Large intestine (tissue), 3 donors: ENCODE data around the gene FCHSD2. TPM values are rescaled to one million over a fixed set of nuclear protein-coding genes. Genes with fewer than 3 reads are reported as not detected.
"Not testable (repeated sequence)": the region's sequence is repeated elsewhere in the genome, so short reads cannot be mapped to it uniquely, and the experiment has no call there.

Experiments
- DNase-seq, 2 donors: peaks; one replicate each; pipeline versions ENCODE4 v3.0.0 to v3.0.0-alpha.2; 2013
- H3K27ac ChIP-seq: one replicate; pipeline ENCODE4 v1.5.1; 2013; ENCODE audit warnings: low read length
- H3K27me3 ChIP-seq: 2 replicates; pipeline ENCODE4 v1.6.1; 2013; ENCODE audit warnings: low read length; ENCODE audit not compliant: control insufficient read depth, insufficient read depth
- H3K36me3 ChIP-seq: 2 replicates; pipeline ENCODE4 v1.6.1; 2013; ENCODE audit warnings: low read length; ENCODE audit not compliant: control insufficient read depth, insufficient read depth
- H3K4me1 ChIP-seq: one replicate; pipeline ENCODE4 v1.6.1; 2013; ENCODE audit warnings: low read length; ENCODE audit not compliant: control insufficient read depth, insufficient read depth
- H3K4me3 ChIP-seq: one replicate; pipeline ENCODE4 v1.5.1; 2013; ENCODE audit warnings: low read length
- H3K9me3 ChIP-seq: one replicate; pipeline ENCODE4 v1.6.1; 2013; ENCODE audit warnings: mild to moderate bottlenecking, low read depth, low read length, moderate library complexity; ENCODE audit not compliant: control insufficient read depth
- WGBS: methylation state at CpG from one replicate; pipeline ENCODE4 v1.1.5; 2013; ENCODE audit warnings: low lambda C conversion rate; ENCODE audit not compliant: insufficient coverage; 5-methylcytosine and 5-hydroxymethylcytosine counted together
- polyA plus RNA-seq: library from polyadenylated mRNA; unstranded; fragments of 120-200 nt; gene quantifications from one replicate; pipeline ENCODE4 v1.2.1, GENCODE V29; 2013

Gene FCHSD2
- polyA plus RNA-seq, 1 donor, result 23.4 TPM

DNA sequence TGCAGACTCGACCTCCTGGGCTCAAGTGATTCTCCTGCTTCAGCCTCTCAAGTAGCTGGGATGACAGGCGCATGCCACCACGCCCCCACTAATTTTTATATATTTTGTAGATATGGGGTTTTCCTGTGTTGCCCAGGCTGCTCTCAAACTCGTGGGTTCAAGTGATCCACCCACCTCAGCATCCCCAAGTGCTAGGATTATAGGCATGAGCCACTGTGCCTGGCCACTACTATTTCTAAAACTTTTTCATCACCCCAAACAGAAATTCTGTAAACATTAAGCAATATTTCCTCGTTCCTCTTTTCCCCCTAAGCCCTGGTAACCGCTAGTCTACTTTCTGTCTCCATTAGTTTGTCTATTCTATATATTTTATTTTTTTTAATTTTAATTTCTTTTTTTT lies 336.9 kb downstream of the FCHSD2 start:
- WGBS, result 81% methylated on average over 2 of the region's 6 CpGs
- no peak for DNase-seq
- Histone ChIP-seq H3K27ac (no peak overlapping the region), H3K36me3 (peaks cover 4% of the 10 kb centered on the region), H3K4me3 (no peak overlapping the region), H3K9me3 (no peaks in the 10 kb centered on the region), H3K27me3 (no peaks in the 10 kb centered on the region), H3K4me1 (no peaks in the 10 kb centered on the region)

DNA sequence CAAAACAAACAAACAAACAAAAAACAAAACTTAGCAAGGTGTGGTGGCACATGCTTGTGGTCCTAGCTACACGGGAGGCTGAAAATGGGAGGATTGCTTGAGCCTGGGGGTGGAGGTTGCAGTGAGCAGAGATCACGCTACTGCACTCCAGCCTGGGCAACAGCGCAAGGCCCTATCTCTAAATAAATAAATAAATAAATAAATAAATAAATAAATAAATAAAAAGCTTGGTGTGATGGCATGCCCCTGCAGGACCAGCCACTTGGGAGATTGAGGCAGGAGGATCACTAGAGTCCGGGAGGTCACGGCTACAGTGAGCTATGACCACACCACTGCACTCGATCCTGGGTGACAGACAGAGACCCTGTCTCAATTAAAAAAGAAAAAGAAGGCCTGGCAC lies 339.3 kb downstream of the FCHSD2 start:
- H3K27ac ChIP-seq, result no peak overlapping the region
- H3K9me3 ChIP-seq, result no peaks in the 10 kb centered on the region
- no peak for DNase-seq
- no peaks in the 10 kb centered on the region for H3K4me1 ChIP-seq
- no CpG with 5 or more reads among the region's 6 CpGs for WGBS
- H3K36me3 ChIP-seq, result no peaks in the 10 kb centered on the region
- no peaks in the 10 kb centered on the region for H3K27me3 ChIP-seq
- no peak overlapping the region for H3K4me3 ChIP-seq

DNA sequence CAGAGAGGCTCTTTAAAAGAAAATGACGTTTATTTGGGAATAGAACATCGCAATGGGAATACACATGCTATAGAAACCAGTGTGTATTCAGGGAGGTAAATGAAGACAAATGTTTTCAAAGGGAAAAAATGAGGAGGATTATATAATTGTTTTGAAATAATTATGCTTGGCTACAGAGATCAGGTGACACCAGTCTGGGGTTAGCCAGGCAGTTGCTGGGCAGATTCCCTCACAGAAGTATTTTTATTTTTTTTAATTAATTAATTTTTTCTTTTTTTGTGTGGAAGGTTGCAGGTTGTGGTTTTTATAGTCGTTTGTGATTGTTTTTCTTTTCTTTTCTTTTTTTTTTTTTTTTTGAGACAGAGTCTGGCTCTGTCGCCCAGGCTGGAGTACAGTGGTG lies 342.7 kb downstream of the FCHSD2 start:
- Histone ChIP-seq H3K27ac (no peak overlapping the region), H3K4me3 (no peak overlapping the region), H3K36me3 (no peaks in the 10 kb centered on the region), H3K9me3 (no peaks in the 10 kb centered on the region), H3K4me1 (peaks cover 2% of the 10 kb centered on the region), H3K27me3 (no peaks in the 10 kb centered on the region)
- DNase-seq, result no peak
- WGBS, result 90% methylated on average over 3 of the region's 4 CpGs

DNA sequence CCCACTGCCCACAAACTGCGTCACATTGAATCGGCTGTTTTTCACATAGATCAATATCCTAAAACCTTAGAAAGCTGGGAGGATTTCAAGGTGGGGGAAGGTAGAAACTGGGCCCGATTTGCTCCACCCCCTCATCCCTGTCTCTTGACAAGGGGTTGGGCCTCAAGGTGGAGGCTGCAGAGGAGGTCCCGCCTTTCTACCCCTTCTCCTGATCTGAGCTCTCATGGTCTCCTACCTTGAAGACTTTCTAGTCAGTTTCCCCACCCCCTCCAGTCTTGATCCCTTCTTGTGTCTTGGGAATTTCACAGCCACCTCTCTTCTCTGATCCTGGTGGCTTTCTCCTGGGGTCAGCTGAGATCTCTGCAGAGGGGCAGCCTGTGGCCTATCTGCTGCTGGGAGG lies 343.8 kb downstream of the FCHSD2 start:
- H3K27ac ChIP-seq, result no peak overlapping the region
- no peaks in the 10 kb centered on the region for H3K9me3 ChIP-seq
- WGBS, result no CpG with 5 or more reads among the region's 4 CpGs

DNA sequence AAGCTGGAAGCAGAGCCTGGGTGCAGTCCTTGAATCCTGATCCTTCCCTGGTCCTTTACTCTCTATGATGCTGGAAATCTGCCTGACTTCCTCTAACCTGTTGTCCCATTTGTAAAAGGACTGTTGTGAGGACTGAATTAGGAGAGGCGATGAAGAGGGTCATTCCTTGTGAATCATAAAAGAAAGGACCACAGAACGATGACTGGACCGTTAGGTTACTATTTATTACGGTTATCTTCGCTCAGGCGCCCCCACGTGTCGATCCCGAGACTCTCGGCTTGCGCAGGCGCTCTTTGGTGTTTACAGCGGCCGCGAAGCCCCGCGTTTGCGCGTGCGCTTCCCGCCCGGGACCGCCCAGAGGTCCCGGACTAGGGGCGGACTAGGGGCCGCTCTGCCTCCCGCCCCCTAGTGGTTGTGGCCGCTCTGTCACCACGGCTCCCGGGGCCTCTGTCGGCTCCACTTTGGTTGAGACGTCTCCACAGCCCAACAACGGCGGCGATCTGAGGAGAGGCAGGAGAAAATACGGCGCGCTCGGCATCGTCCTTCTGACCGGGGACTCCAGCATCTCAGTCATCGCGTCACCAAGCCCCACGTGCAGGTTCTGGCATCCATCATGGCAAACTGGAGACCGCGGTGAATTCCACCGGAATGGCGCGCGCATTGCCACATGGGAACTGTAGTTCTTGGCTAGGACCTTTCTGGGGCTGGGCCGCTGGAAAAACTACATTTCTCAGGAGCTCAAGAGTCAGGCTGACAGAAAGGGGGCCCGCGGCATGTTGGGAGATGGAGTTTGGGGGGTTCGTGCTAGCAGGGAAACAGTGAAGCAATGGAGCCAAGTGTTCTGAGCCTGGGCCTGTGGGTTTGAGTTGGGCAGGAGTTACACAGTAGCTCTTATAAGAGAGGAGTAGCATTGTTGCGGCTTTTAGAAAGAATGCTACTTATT lies 348.4 kb downstream of the FCHSD2 start, which contains the start of gene STARD10:
TSS of gene STARD10 (minus strand) at position 623 of the 943 bp plus-strand sequence. CDS start 12,866 bp downstream, outside the sequence.
- Histone ChIP-seq H3K27ac (peak within 1 kb of the TSS; percentile 85), H3K9me3 (no peaks in the 10 kb centered on the region), H3K4me1 (peaks cover 31% of the 10 kb centered on the region), H3K36me3 (no peaks in the 10 kb centered on the region), H3K27me3 (no peaks in the 10 kb centered on the region), H3K4me3 (peak within 1 kb of the TSS; percentile 68)
- peak; percentile 96 to 97 for DNase-seq
- no CpG with 5 or more reads among the region's 55 CpGs for WGBS

More for the DNA sequence above, 343.8 kb downstream of the FCHSD2 start:
- H3K36me3 ChIP-seq, result no peaks in the 10 kb centered on the region
- H3K4me1 ChIP-seq, result peaks cover 6% of the 10 kb centered on the region
- no peaks in the 10 kb centered on the region for H3K27me3 ChIP-seq
- H3K4me3 ChIP-seq, result no peak overlapping the region
- no peak for DNase-seq

DNA sequence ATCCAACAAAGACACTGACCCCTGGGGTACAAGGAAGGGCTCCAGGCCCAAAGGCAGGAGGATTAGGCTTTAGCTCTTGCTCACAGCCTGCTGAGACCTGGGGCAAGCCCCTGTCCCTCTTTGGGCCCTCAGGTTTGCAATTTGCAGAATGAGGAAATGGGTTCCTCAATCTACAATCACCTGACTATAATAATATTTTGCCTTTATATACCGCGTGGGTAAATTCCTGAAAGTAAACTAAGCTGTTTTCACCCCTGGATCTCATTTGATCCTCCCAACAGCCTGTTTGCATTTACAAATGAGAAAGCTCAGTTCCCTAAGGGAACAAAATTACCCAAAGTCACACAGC lies 349.1 kb downstream of the FCHSD2 start:
- peak overlapping the region; percentile 34 for H3K27ac ChIP-seq
- no peak for DNase-seq
- no peak overlapping the region for H3K4me3 ChIP-seq
- H3K4me1 ChIP-seq, result peaks cover 35% of the 10 kb centered on the region
- H3K27me3 ChIP-seq, result no peaks in the 10 kb centered on the region
- no peaks in the 10 kb centered on the region for H3K36me3 ChIP-seq
- no peaks in the 10 kb centered on the region for H3K9me3 ChIP-seq
- no CpG with 5 or more reads among the region's 2 CpGs for WGBS

DNA sequence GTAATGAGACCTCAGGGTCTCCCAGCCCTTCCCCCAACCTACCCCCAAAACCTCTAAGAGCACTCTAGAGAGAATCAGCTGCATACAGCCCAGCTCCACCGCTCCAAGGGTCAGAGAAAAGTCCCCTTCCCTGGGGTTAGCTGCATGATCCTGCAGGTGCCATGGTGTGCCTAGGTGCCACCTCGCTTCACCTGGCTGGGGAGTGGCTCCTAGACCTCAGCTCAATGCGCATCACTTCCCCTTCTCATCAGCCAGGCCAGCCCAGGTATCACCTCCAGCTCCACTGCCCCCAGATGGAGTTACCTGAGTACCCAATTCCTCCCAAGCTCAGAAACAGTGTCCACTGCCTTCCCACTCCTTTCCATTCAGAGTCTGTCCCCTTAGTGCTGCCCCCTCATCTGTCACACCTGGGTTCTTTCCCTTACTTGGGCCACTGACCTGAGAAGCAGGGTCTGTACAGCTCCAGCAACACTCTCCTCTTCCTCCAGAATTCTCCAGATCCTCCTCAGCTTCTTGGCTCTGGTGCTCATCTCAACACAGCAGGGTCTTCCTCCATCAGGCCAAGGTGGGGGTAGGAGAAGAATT lies 349.6 kb downstream of the FCHSD2 start:
- DNase-seq, result no peak
- Histone ChIP-seq H3K4me3 (no peak overlapping the region), H3K4me1 (peaks cover 40% of the 10 kb centered on the region), H3K36me3 (no peaks in the 10 kb centered on the region), H3K27me3 (no peaks in the 10 kb centered on the region), H3K27ac (no peak overlapping the region), H3K9me3 (no peaks in the 10 kb centered on the region)
- WGBS, result no CpG with 5 or more reads among the region's 3 CpGs

DNA sequence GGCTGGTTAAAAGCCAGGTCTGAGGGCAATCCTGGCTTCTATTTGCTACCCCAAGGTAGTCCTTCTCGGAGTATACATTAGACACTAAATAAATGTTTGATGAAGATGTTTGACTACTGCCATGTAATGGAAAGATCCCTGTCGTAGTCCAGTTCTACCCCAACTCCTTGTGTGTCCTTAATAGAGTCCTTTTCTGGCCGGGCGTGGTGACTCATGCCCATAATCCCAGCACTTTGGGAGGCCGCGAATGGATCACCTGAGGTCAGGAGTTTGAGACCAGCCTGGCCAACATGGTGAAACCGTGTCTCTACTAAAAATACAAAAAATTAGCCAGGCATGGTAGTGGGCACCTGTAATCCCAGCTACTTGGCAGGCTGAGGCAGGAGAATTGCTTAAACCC lies 350.9 kb downstream of the FCHSD2 start:
- H3K4me3 ChIP-seq, DNase-seq, H3K9me3 ChIP-seq, H3K36me3 ChIP-seq, H3K27ac ChIP-seq, H3K27me3 ChIP-seq: not testable (repeated sequence)
- no CpG with 5 or more reads among the region's 7 CpGs for WGBS
- H3K4me1 ChIP-seq, result peaks cover 53% of the 10 kb centered on the region

DNA sequence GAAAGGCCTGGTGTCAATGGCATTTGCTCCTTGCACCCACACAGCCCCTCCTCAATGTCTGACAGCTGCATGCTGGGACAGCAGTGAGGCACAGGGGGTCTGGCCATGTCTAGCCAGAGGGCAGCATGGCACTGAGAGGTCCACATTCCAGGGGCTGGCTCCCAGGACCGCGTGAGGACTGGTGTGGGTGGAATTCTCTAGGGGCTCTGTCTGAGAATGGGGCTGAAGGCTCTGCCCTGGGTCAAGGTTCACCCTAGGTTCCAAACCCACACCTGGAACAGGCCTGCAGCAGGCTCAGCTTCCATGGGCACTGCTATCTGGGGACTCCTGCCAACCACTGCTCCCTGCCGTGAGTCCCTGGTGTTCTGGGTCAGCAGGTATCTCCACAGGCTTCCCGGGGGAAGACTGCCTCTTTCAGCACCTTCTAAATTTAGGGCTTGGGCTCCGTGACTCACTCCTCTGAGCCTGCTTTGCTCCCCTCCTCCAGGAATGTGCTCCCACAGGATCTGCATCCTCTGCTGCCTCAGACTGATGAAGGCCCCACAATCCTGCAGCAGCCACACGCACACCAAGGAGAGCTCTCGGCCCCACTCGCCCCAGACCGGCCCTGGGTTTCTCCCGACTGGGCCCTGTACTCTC lies 352.5 kb downstream of the FCHSD2 start:
- Histone ChIP-seq H3K27ac (peak overlapping the region; percentile 91), H3K4me1 (peaks cover 69% of the 10 kb centered on the region)
- WGBS, result no CpG with 5 or more reads among the region's 10 CpGs

DNA sequence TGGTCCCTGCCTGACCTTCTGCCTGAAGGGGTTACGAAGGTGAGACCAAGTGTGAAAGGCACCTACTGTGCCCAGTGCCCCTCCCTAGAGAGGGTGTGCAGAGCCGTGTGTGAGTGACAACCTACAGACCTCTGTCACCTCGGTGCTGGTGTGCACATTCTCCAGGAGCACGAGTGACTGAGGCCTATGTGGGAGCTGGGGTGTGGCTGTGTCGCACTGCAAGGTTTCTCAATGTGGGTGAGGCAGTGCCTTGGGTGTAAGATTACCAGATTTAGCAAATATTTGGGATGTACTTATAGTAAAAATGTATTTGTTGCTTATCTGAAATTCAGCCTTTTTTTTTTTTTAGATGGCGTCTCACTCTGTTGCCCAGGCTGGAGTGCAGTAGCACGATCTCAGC lies 353.9 kb downstream of the FCHSD2 start:
- no peak overlapping the region for H3K4me3 ChIP-seq
- no CpG with 5 or more reads among the region's 7 CpGs for WGBS
- no peaks in the 10 kb centered on the region for H3K27me3 ChIP-seq
- H3K9me3 ChIP-seq, result no peaks in the 10 kb centered on the region
- DNase-seq, result peak; percentile 70 to 84
- no peaks in the 10 kb centered on the region for H3K36me3 ChIP-seq
- H3K4me1 ChIP-seq, result peaks cover 75% of the 10 kb centered on the region
- peak overlapping the region; percentile 91 for H3K27ac ChIP-seq

More for the DNA sequence above, 352.5 kb downstream of the FCHSD2 start:
- Histone ChIP-seq H3K36me3 (no peaks in the 10 kb centered on the region), H3K4me3 (no peak overlapping the region), H3K9me3 (no peaks in the 10 kb centered on the region), H3K27me3 (no peaks in the 10 kb centered on the region)
- DNase-seq, result peak in 1 of 2 donors; percentile 59
